H1 (cell line): ENCODE measurements around the gene PTGER3. TPM values are rescaled to one million over a fixed set of nuclear protein-coding genes. Genes with fewer than 3 reads are reported as not detected.

Source experiments
- CTCF ChIA-PET: fragments of 300-600 bp; sonication (Branson Sonifier 250); formaldehyde crosslinking; loops from one replicate; lab custom pipeline; 2021; ENCODE audit not compliant: partially characterized antibody; lab: Charles Lee
- POLR2A ChIA-PET: fragments of 300-600 bp; sonication (Branson Sonifier 250); formaldehyde crosslinking; loops from one replicate; lab custom pipeline; 2021; ENCODE audit warnings: inconsistent platforms; ENCODE audit not compliant: partially characterized antibody; lab: Charles Lee
- DNase-seq, 2 experiments: peaks; one replicate each; pipeline versions ENCODE4 v3.0.0 to v3.0.0-alpha.2; 2010 to 2022; ENCODE audit warnings: low spot score in 2 of 2, low read depth in 1 of 2, mixed read lengths in 1 of 2
- FAIRE-seq: peaks from 2 replicates; lab custom pipeline; 2011; peaks lifted over from hg19 to GRCh38; lab: Jason Lieb, UNC
- H2AFZ ChIP-seq: 2 replicates; pipeline ENCODE4 v1.8.1; 2012; ENCODE audit warnings: low read length, inconsistent platforms
- H2AK5ac ChIP-seq: 2 replicates; pipeline ENCODE4 v1.6.1; 2013; ENCODE audit warnings: low read depth, low read length
- H2BK120ac ChIP-seq: replicated peaks from 2 replicates; pipeline ENCODE3; 2013; ENCODE audit warnings: low read depth, low read length, inconsistent platforms
- H2BK12ac ChIP-seq: 2 replicates; pipeline ENCODE4 v1.6.1; 2013; ENCODE audit warnings: low read depth, low read length
- H2BK15ac ChIP-seq: 2 replicates; pipeline ENCODE4 v1.6.1; 2013; ENCODE audit warnings: low read length
- H2BK20ac ChIP-seq: 2 replicates; pipeline ENCODE4 v1.6.1; 2013; ENCODE audit warnings: low read length
- H2BK5ac ChIP-seq: 2 replicates; pipeline ENCODE4 v1.6.1; 2013; ENCODE audit warnings: low read depth, low read length
- H3K14ac ChIP-seq: 2 replicates; pipeline ENCODE4 v1.6.1; 2013; ENCODE audit warnings: inconsistent platforms; ENCODE audit not compliant: insufficient read length
- H3K18ac ChIP-seq: 2 replicates; pipeline ENCODE4 v1.6.1; 2013; ENCODE audit warnings: low read length; ENCODE audit errors: extremely low read depth
- H3K23ac ChIP-seq: 2 replicates; pipeline ENCODE4 v1.6.1; 2013; ENCODE audit warnings: inconsistent platforms; ENCODE audit not compliant: insufficient read length
- H3K23me2 ChIP-seq: 2 replicates; pipeline ENCODE4 v1.6.1; 2013; ENCODE audit warnings: low read depth, low read length
- H3K27ac ChIP-seq: 2 replicates; pipeline ENCODE4 v1.6.1; 2011; ENCODE audit warnings: low read depth, low read length, inconsistent platforms
- H3K27me3 ChIP-seq, 4 experiments: replicated peaks in 1 of 4; 1 replicate in 1 of 4; 2 replicates in 3 of 4; pipeline versions ENCODE4 v1.6.1 to v1.8.1; 2011 to 2013; ENCODE audit warnings: low read length in 3 of 4, mild to moderate bottlenecking in 3 of 4, inconsistent platforms in 2 of 4, mixed read lengths in 2 of 4, moderate library complexity in 1 of 4; ENCODE audit not compliant: control insufficient read depth in 3 of 4, insufficient read depth in 3 of 4; ENCODE audit errors: extremely low read depth in 1 of 4
- H3K36me3 ChIP-seq, 4 experiments: 2 replicates each; pipeline versions ENCODE4 v1.6.1 to v1.8.1; 2011 to 2013; ENCODE audit warnings: mild to moderate bottlenecking in 4 of 4, low read length in 3 of 4, moderate library complexity in 2 of 4, control low read depth in 1 of 4, inconsistent platforms in 1 of 4; ENCODE audit not compliant: insufficient read depth in 4 of 4, control insufficient read depth in 2 of 4
- H3K4ac ChIP-seq: replicated peaks from 2 replicates; pipeline ENCODE3; 2013; ENCODE audit warnings: low read length, low read depth, mixed read lengths, inconsistent platforms; ENCODE audit not compliant: insufficient read length
- H3K4me1 ChIP-seq, 4 experiments: replicated peaks in 1 of 4; 1 replicate in 1 of 4; 2 replicates in 3 of 4; pipeline versions ENCODE4 v1.6.1 to v1.8.1; 2011 to 2013; ENCODE audit warnings: low read length in 3 of 4, inconsistent platforms in 2 of 4, mixed read lengths in 1 of 4; ENCODE audit not compliant: insufficient read depth in 4 of 4, control insufficient read depth in 3 of 4
- H3K4me2 ChIP-seq, 2 experiments: 2 replicates each; pipeline versions ENCODE4 v1.6.1 to v1.8.1; 2011 to 2013; ENCODE audit warnings: low read depth in 2 of 2, low read length in 2 of 2, control low read depth in 1 of 2, inconsistent platforms in 1 of 2, mild to moderate bottlenecking in 1 of 2; ENCODE audit not compliant: insufficient read depth in 1 of 2
- H3K4me3 ChIP-seq, 4 experiments: fragments of 200-600, 300-600 bp in 1 of 4; sonication (generic), shearing (Covaris generic), sonication (Bioruptor Twin) in 1 of 4; 2 replicates each; pipeline versions ENCODE4 v1.5.1 to v1.8.1; 2011 to 2016; ENCODE audit warnings: low read length in 4 of 4, low read depth in 3 of 4, control low read depth in 2 of 4, inconsistent platforms in 2 of 4, mild to moderate bottlenecking in 2 of 4, mixed read lengths in 1 of 4, moderate library complexity in 1 of 4; ENCODE audit not compliant: insufficient read depth in 2 of 4; ENCODE audit errors: extremely low read depth in 1 of 4
- H3K56ac ChIP-seq: replicated peaks from 2 replicates; pipeline ENCODE3; 2013; ENCODE audit warnings: low read depth, mild to moderate bottlenecking, mixed read lengths, low read length, inconsistent platforms; ENCODE audit not compliant: insufficient read length
- H3K79me1 ChIP-seq: 2 replicates; pipeline ENCODE4 v1.6.1; 2013; ENCODE audit warnings: low read depth, low read length, control low read depth
- H3K79me2 ChIP-seq, 2 experiments: 2 replicates each; pipeline versions ENCODE4 v1.6.1 to v1.8.1; 2012 to 2013; ENCODE audit warnings: low read length in 2 of 2, mild to moderate bottlenecking in 2 of 2, inconsistent platforms in 1 of 2; ENCODE audit not compliant: insufficient read depth in 2 of 2, control insufficient read depth in 1 of 2
- H3K9ac ChIP-seq, 4 experiments: replicated peaks in 1 of 4; 1 replicate in 1 of 4; 2 replicates in 3 of 4; pipeline versions ENCODE4 v1.6.1 to v1.8.1; 2011 to 2013; ENCODE audit warnings: low read depth in 3 of 4, low read length in 3 of 4, control low read depth in 2 of 4, mild to moderate bottlenecking in 2 of 4, moderate library complexity in 2 of 4, inconsistent platforms in 1 of 4; ENCODE audit errors: extremely low read depth in 1 of 4
- H3K9me3 ChIP-seq, 2 experiments: 2 replicates each; pipeline versions ENCODE4 v1.6.1 to v1.8.1; 2012 to 2013; ENCODE audit warnings: mild to moderate bottlenecking in 2 of 2, moderate library complexity in 2 of 2, control low read depth in 1 of 2, inconsistent platforms in 1 of 2, low read depth in 1 of 2, low read length in 1 of 2, mixed read lengths in 1 of 2; ENCODE audit not compliant: insufficient read depth in 2 of 2
- H4K20me1 ChIP-seq, 2 experiments: replicated peaks in 1 of 2; 2 replicates each; pipeline versions ENCODE3 to v1.8.1; 2011 to 2013; ENCODE audit warnings: inconsistent platforms in 2 of 2, low read length in 2 of 2, mild to moderate bottlenecking in 1 of 2; ENCODE audit not compliant: insufficient read depth in 2 of 2, control insufficient read depth in 1 of 2
- H4K5ac ChIP-seq: 2 replicates; pipeline ENCODE4 v1.6.1; 2013; ENCODE audit warnings: low read length, low read depth, mixed read lengths, inconsistent platforms; ENCODE audit not compliant: insufficient read length
- H4K8ac ChIP-seq: 2 replicates; pipeline ENCODE4 v1.8.0; 2013; ENCODE audit warnings: mild to moderate bottlenecking, moderate library complexity, low read length, inconsistent platforms; ENCODE audit not compliant: insufficient read depth; ENCODE audit errors: extremely low read depth
- H4K91ac ChIP-seq: replicated peaks from 2 replicates; pipeline ENCODE3; 2013; ENCODE audit warnings: low read length, mixed read lengths, inconsistent platforms; ENCODE audit not compliant: insufficient read length
- BACH1 ChIP-seq: IDR thresholded peaks from 2 replicates; pipeline ENCODE4 v1.6.1; 2012; ENCODE audit warnings: low read length, improper control_type of control experiment
- EP300 ChIP-seq, 2 experiments: IDR thresholded peaks; 1 replicate in 1 of 2; 2 replicates in 1 of 2; pipeline ENCODE4 v1.6.1; 2011 to 2012; ENCODE audit warnings: low read depth in 2 of 2, low read length in 2 of 2, mild to moderate bottlenecking in 2 of 2, borderline replicate concordance in 1 of 2, inconsistent platforms in 1 of 2, moderate library complexity in 1 of 2
- EZH2 ChIP-seq: fragments of 200-600 bp; sonication (generic); IDR thresholded peaks from 2 replicates; pipeline ENCODE4 v1.7.1; 2012; ENCODE audit warnings: low read depth, mild to moderate bottlenecking, moderate library complexity, low read length, inconsistent platforms; ENCODE audit not compliant: severe bottlenecking
- NRF1 ChIP-seq: IDR thresholded peaks from 2 replicates; pipeline ENCODE4 v1.6.1; 2011; ENCODE audit warnings: mild to moderate bottlenecking, low read depth, low read length, improper control_type of control experiment
- YY1 ChIP-seq: IDR thresholded peaks from 2 replicates; pipeline ENCODE4 v1.6.1; 2011; ENCODE audit warnings: low read depth, mild to moderate bottlenecking, low read length
- WGBS, 2 experiments: shearing (Covaris generic) in 1 of 2; methylation state at CpG; one replicate each; pipeline versions ENCODE4 v1.1.6 to v1.1.7; 2013 to 2015; ENCODE audit warnings: low lambda C conversion rate in 2 of 2, mixed read lengths in 2 of 2, inconsistent platforms in 1 of 2, low coverage in 1 of 2, missing lambda C conversion rate in 1 of 2; ENCODE audit not compliant: insufficient replicate concordance in 2 of 2, insufficient coverage in 1 of 2, insufficient read length in 1 of 2; ENCODE audit errors: extremely low coverage in 1 of 2, missing lambda C conversion rate in 1 of 2; 5-methylcytosine and 5-hydroxymethylcytosine counted together
- polyA plus RNA-seq, 7 experiments: library from polyadenylated mRNA; depleted of rRNA in 3 of 7; stranded (reverse) in 5 of 7; unstranded in 2 of 7; fragments of >200 nt in 5 of 7; fragments of 200-250 nt in 2 of 7; gene quantifications; 1 replicate in 5 of 7; 2 replicates in 1 of 7; 4 replicates in 1 of 7; pipeline versions ENCODE4 v1.2.1 to v1.2.3, GENCODE V29; 2011 to 2013; ENCODE audit warnings: missing spikeins in 2 of 7, mixed read lengths in 2 of 7
- total RNA-seq: library from RNA; stranded (reverse); fragmentation: NEBNext Ultra II Directional; extraction: Animal tissue kit (Norgen Biotek cat#: 25700); gene quantifications from 2 replicates; pipeline ENCODE4 v1.2.1, GENCODE V29; 2021

The PTGER3 gene
- total and polyA plus RNA-seq, 2 of the 8 experiments (the other 6 are each of a cell fraction or from before 2014, with no cell fraction given), result 0.38 to 0.82 TPM

DNA sequence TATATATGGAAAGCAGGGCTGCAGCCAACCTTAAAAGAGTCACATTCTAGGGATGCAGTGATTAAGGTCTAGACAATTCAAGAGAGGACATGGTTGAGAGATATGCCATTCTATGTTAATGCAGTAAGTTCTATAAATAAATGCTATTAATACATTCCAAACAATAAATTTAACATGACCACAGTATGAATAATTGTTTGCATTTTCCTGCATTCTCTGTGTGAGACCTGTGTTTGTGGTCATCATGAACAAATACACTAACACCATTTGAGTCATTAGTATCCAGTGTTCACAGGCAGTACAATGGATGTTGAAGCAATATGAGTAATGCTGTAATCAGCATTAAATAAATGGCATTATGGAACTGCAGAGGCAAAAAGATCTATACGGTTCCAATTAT lies 38.7 kb upstream of the PTGER3 start:
- no peak overlapping the region for H3K4me2 ChIP-seq
- no peak overlapping the region for H2BK15ac ChIP-seq
- no peaks in the 10 kb centered on the region for H3K4me1 ChIP-seq
- H3K79me1 ChIP-seq, result no peaks in the 10 kb centered on the region
- no peak overlapping the region for H2AK5ac ChIP-seq
- no peaks in the 10 kb centered on the region for H3K23me2 ChIP-seq
- H2BK20ac ChIP-seq, result no peak overlapping the region
- no peak overlapping the region for H3K27ac ChIP-seq
- POLR2A ChIA-PET, result no interaction called here
- FAIRE-seq, result no peak
- H2AFZ ChIP-seq, result no peak overlapping the region
- WGBS, 2 experiments, result 100% methylated on average over 1 of the region's 1 CpG; no CpG with 5 or more reads in 1 of the 2 experiments
- no peak overlapping the region for H3K14ac ChIP-seq
- H3K36me3 ChIP-seq, result no peaks in the 10 kb centered on the region
- H3K23ac ChIP-seq, result no peak overlapping the region
- H3K79me2 ChIP-seq, result no peaks in the 10 kb centered on the region
- no peaks in the 10 kb centered on the region for H3K9me3 ChIP-seq
- H3K56ac ChIP-seq, result no peak overlapping the region
- H2BK12ac ChIP-seq, result no peak overlapping the region
- no peak overlapping the region for H3K9ac ChIP-seq
- no peak overlapping the region for H3K4ac ChIP-seq
- no peak overlapping the region for H2BK5ac ChIP-seq
- H3K4me3 ChIP-seq, result no peak overlapping the region
- H4K5ac ChIP-seq, result no peak overlapping the region
- no peak overlapping the region for H4K8ac ChIP-seq
- H2BK120ac ChIP-seq, result no peak overlapping the region
- H3K18ac ChIP-seq, result no peak overlapping the region
- no peak for DNase-seq
- no peak overlapping the region for H4K91ac ChIP-seq
- peaks cover 1 to 9% (median 5%) of the 10 kb centered on the region in 4 experiments; a peak in 5 of 7 replicates for H3K27me3 ChIP-seq
- H4K20me1 ChIP-seq, result no peaks in the 10 kb centered on the region
- TF ChIP-seq EZH2, result no peak
- TF ChIP-seq NRF1, result no peak
- no peak for TF ChIP-seq YY1
- TF ChIP-seq BACH1, result no peak
- TF ChIP-seq EP300 (IDR thresholded peaks at IDR 0.05; ENCODE audit: borderline replicate concordance in 1 of 2, low read depth in 2 of 2, low read length in 2 of 2), result no peak
- TF ChIP-seq, all 59 proteins: peak for 0
- CTCF ChIA-PET, result interaction anchor here (1.2 to 1.6 kb wide), 3 partner anchors 10 to 271 kb away, joined by 3 to 7 read pairs (median 3); partner anchors contain the start of gene PTGER3
